Measurements from ENCODE around the gene COL6A1. TPM values are rescaled to one million over a fixed set of nuclear protein-coding genes. Genes with fewer than 3 reads are reported as not detected.

Gene COL6A1
- total and polyA plus RNA-seq, 2 of the 4 experiments (the other 2 are of a cell fraction): 173 to 1,578 TPM

- ATAC-seq (ENCODE audit: low read depth): no peak
- DNase-seq: no peak
- no peak overlapping the region for H3K9ac ChIP-seq (ENCODE audit: low read depth, low read length)
- H4K91ac ChIP-seq (ENCODE audit: insufficient read depth, low read depth, low read length): peak overlapping the region; percentile 77
- intact Hi-C loops (cut with micrococcal nuclease) (no loop called here), in situ Hi-C loops (cut with MboI; ENCODE audit: low sequenced_read_pairs) (no loop called here), dilution Hi-C loops (cut with HindIII; ENCODE audit: low sequenced_read_pairs, unreplicated experiment) (no loop called here)
- peak overlapping the region; percentile 56 for H2AFZ ChIP-seq (replicated peaks; ENCODE audit: low read length, poor library complexity)
- H2BK120ac ChIP-seq (ENCODE audit: low read depth, low read length): peak overlapping the region; percentile 99
- no peak overlapping the region for H3K4me2 ChIP-seq (ENCODE audit: low read depth, low read length)
- peak overlapping the region; percentile 80 for H2BK20ac ChIP-seq (ENCODE audit: low read depth, low read length)
- WGBS, 2 experiments (ENCODE audit: extremely low coverage in 2 of 2, insufficient read length in 1 of 2): 98% methylated on average over 16 of the region's 31 CpGs; no CpG with 5 or more reads in 1 of the 2 experiments
- no peaks in the 10 kb centered on the region for H3K27me3 ChIP-seq (ENCODE audit: control insufficient read depth, insufficient read depth, low read length)
- no peak for TF ChIP-seq POLR2A (IDR thresholded peaks at IDR 0.05; ENCODE audit: low read depth, low read length)
- TF ChIP-seq FOS (IDR thresholded peaks at IDR 0.05; ENCODE audit: low read depth, low read length): no peak
- no peak for TF ChIP-seq NFE2L2 (IDR thresholded peaks at IDR 0.05; ENCODE audit: low read depth, low read length)
- TF ChIP-seq SMC3 (IDR thresholded peaks at IDR 0.05; ENCODE audit: low read depth, low read length): no peak
- no peak for TF ChIP-seq MXI1 (IDR thresholded peaks at IDR 0.05; ENCODE audit: borderline replicate concordance, low read depth, low read length)
- TF ChIP-seq MAFK (IDR thresholded peaks at IDR 0.05; ENCODE audit: low read depth, low read length): no peak
- no peak for TF ChIP-seq RCOR1 (IDR thresholded peaks at IDR 0.05; ENCODE audit: insufficient replicate concordance, low read length)
- no peak for TF ChIP-seq RAD21 (IDR thresholded peaks at IDR 0.05; ENCODE audit: low read length)
- TF ChIP-seq CEBPB (IDR thresholded peaks at IDR 0.05; ENCODE audit: low read depth, low read length): no peak
- no peak for TF ChIP-seq CHD1 (IDR thresholded peaks at IDR 0.05; ENCODE audit: low read depth, low read length)
- TF ChIP-seq CTCF (conservative IDR thresholded peaks at IDR 0.05; ENCODE audit: low read depth, low read length): no peak
- TF ChIP-seq ELK1 (IDR thresholded peaks at IDR 0.05; ENCODE audit: borderline replicate concordance, low read depth, low read length): no peak
- TF ChIP-seq RFX5 (IDR thresholded peaks at IDR 0.05; ENCODE audit: low read depth, low read length): no peak
- no peak for TF ChIP-seq BHLHE40 (IDR thresholded peaks at IDR 0.05; ENCODE audit: low read depth, low read length)
- no peak for TF ChIP-seq MAZ (IDR thresholded peaks at IDR 0.05; ENCODE audit: borderline replicate concordance, low read depth, low read length)
- H2AK5ac ChIP-seq (ENCODE audit: low read depth, low read length): peak overlapping the region; percentile 98
- no peak overlapping the region for H3K23ac ChIP-seq (ENCODE audit: low read depth, low read length)
- H4K8ac ChIP-seq (ENCODE audit: low read depth in 2 of 2, low read length in 2 of 2): peak overlapping the region; percentile 53 to 73; a peak in 3 of 4 replicates
- H3K4me3 ChIP-seq (ENCODE audit: insufficient read depth, low read depth, low read length): no peak overlapping the region
- no peaks in the 10 kb centered on the region for H4K20me1 ChIP-seq (ENCODE audit: insufficient read depth, low read length)
- BruUV-seq (replicated peaks): no TSS peak
- H3K14ac ChIP-seq (replicated peaks; ENCODE audit: low read depth, low read length): no peak overlapping the region
- no peak overlapping the region; the same call in 1 of the 2 replicates for H3K18ac ChIP-seq (ENCODE audit: low read depth, low read length)
- H4K5ac ChIP-seq (ENCODE audit: low read depth, low read length): no peak overlapping the region
- H2AK9ac ChIP-seq (replicated peaks; ENCODE audit: low read depth, low read length, poor library complexity): peak overlapping the region; percentile 84
- ChIA-PET POLR2A (ENCODE audit: unreplicated experiment) (no interaction called here), CTCF (no interaction called here)
- H3K36me3 ChIP-seq (ENCODE audit: control insufficient read depth, insufficient read depth, low read length): no peaks in the 10 kb centered on the region
- H3K9me3 ChIP-seq (ENCODE audit: control insufficient read depth, insufficient read depth, low read length): no peaks in the 10 kb centered on the region
- H3K4me1 ChIP-seq (ENCODE audit: control insufficient read depth, insufficient read depth, low read length): peaks cover 23% of the 10 kb centered on the region
- H2BK15ac ChIP-seq (ENCODE audit: low read depth, low read length): peak overlapping the region; percentile 97; the same call in 1 of the 3 replicates
- H2BK5ac ChIP-seq (ENCODE audit: low read depth, low read length, poor library complexity, severe bottlenecking): peak overlapping the region; percentile 15
- H3K9me1 ChIP-seq (ENCODE audit: insufficient read depth, low read length): peaks cover 8% of the 10 kb centered on the region; the same call in 1 of the 2 replicates
- peak overlapping the region; percentile 72 for H3K4ac ChIP-seq (ENCODE audit: low read depth, low read length)
- H3K79me1 ChIP-seq (ENCODE audit: low read depth in 1 of 2, low read length in 2 of 2): peaks cover 0 to 18% of the 10 kb centered on the region in 2 experiments; a peak in 1 of 4 replicates
- no peak overlapping the region for H3K27ac ChIP-seq (ENCODE audit: insufficient read depth, low read length)
- H3K56ac ChIP-seq (ENCODE audit: extremely low read depth, insufficient read depth, low read length): no peak overlapping the region
Measured at GRCh38 chr21:46039891-46040660, 58.5 kb downstream of the COL6A1 start.

All from IMR-90 (cell line).